Naive B cell (primary cell): ENCODE results near the gene NPRL2. TPM values are rescaled to one million over a fixed set of nuclear protein-coding genes. Genes with fewer than 3 reads are reported as not detected.
"Not testable (repeated sequence)": the region's sequence is repeated elsewhere in the genome, so short reads cannot be mapped to it uniquely, and the experiment has no call there.

Experiments used
- ATAC-seq, 2 donors: fragments of 150-1000 bp; cut with Tn5 transposase; 2 replicates each; pipeline ENCODE4 v1.10.0; 2021; ENCODE audit warnings: low read depth in 2 of 2, mild to moderate bottlenecking in 2 of 2, moderate library complexity in 2 of 2
- DNase-seq: peaks from one replicate; pipeline ENCODE4 v3.0.0; 2022
- H3K27ac Mint-ChIP-seq, 6 donors: one replicate each; pipeline ENCODE4 v1.8.0; 2020 to 2022; ENCODE audit warnings: mild to moderate bottlenecking in 6 of 6, mixed read lengths in 6 of 6, moderate library complexity in 5 of 6, inconsistent platforms in 2 of 6
- H3K27me3 Mint-ChIP-seq, 3 donors: one replicate each; pipeline ENCODE4 v1.8.0; 2021 to 2022; ENCODE audit warnings: mixed read lengths in 3 of 3, mild to moderate bottlenecking in 1 of 3
- H3K36me3 Mint-ChIP-seq, 2 donors: one replicate each; pipeline ENCODE4 v1.8.0; 2020 to 2022; ENCODE audit warnings: mixed read lengths in 2 of 2, inconsistent platforms in 1 of 2, mild to moderate bottlenecking in 1 of 2
- H3K4me1 Mint-ChIP-seq, 3 donors: one replicate each; pipeline ENCODE4 v1.8.0; 2020 to 2022; ENCODE audit warnings: mixed read lengths in 3 of 3, inconsistent platforms in 1 of 3, mild to moderate bottlenecking in 1 of 3, moderate library complexity in 1 of 3
- H3K4me3 Mint-ChIP-seq, 8 donors: one replicate each; pipeline ENCODE4 v1.8.0; 2020 to 2022; ENCODE audit warnings: mild to moderate bottlenecking in 8 of 8, mixed read lengths in 8 of 8, moderate library complexity in 8 of 8, inconsistent platforms in 2 of 8
- H3K9me3 Mint-ChIP-seq, 7 donors: one replicate each; pipeline ENCODE4 v1.8.0; 2020 to 2022; ENCODE audit warnings: mixed read lengths in 7 of 7, mild to moderate bottlenecking in 5 of 7, inconsistent platforms in 2 of 7, moderate library complexity in 1 of 7
- polyA plus RNA-seq, 6 donors: library from polyadenylated mRNA; unstranded; fragments of 300-500 nt; fragmentation: Illumina TruSeq; gene quantifications; one replicate each; pipeline ENCODE4 v1.2.3, GENCODE V29; 2021; ENCODE audit warnings: low read depth in 6 of 6

The NPRL2 gene
- polyA plus RNA-seq, 6 donors from 2014 or later = 17.9 to 31.8 (median 23.7) TPM

DNA sequence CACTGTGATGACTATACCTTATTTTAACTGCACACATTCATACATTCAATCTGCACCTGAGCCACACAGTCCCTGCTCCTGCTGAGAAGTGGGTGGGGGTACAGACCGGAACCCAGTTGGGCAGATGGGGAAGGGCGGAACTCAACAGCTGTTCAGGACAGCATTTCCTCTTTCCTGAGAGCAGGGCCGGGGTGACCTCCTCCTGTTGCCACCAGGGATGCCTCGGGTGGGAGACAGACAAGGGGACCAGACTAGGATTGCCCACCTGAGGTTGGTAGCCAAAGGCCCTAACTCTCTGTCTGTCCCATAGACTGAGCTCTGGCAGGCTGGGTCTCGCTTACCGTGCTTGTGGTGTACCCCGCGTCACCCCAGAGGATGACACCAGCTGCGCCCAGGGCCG, 32.0 kb downstream of the NPRL2 start:
- Mint-ChIP-seq H3K36me3 (no peaks in the 10 kb centered on the region), H3K4me3 (peak overlapping the region in 7 of 8 donors; percentile 12 to 97 (median 52)), H3K4me1 (peaks cover 26 to 40% (median 27%) of the 10 kb centered on the region in 3 donors), H3K27me3 (no peaks in the 10 kb centered on the region), H3K9me3 (no peaks in the 10 kb centered on the region), H3K27ac (no peak overlapping the region)
- ATAC-seq = no peak
- DNase-seq = no peak

DNA sequence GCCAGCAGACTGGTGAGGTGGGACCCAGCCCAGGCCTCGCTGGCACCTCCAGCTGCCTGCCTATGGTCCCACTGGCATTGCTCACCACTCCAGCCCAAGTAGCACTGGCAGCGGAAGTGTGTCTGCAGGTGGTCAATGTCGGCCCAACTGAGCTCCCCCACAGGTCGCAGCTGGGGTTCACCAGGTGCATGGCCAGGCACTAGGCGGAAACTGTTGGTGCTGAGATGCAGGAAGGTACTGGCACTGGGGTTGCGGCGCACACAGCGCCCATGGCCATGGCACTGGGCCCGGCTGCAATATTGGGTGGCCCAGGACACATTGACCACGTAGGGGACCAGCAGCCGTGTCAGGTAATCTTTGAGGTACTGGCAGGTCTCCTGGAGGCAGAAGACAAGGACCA, 32.4 kb downstream of the NPRL2 start:
- Mint-ChIP-seq H3K36me3 (no peaks in the 10 kb centered on the region), H3K4me3 (peak overlapping the region in 1 of 8 donors; percentile 97), H3K27me3 (no peaks in the 10 kb centered on the region), H3K4me1 (peaks cover 26 to 36% (median 26%) of the 10 kb centered on the region in 3 donors), H3K27ac (no peak overlapping the region), H3K9me3 (no peaks in the 10 kb centered on the region)
- DNase-seq (no peak), ATAC-seq (no peak)

DNA sequence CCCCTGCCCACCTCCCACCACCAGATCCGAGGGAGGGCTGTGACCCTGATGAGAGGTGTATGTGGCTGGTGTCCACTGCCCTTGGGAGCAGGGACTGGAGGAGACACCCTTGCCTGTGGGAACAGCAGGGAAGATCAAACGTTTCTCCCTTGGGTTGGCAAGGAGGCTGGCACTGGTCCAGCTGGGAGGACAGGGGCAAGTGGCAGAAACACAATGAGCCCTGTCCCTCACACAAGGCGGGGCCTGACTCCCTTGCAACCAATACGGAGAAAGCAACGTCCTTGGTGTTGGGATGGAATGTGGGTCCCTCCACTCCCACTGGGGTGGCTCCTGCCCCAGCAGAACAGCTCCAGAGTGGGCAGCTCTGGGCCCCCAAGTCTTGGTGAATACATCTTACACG, 33.3 kb downstream of the NPRL2 start:
- no peak for DNase-seq
- Mint-ChIP-seq H3K27ac (no peak overlapping the region), H3K27me3 (no peaks in the 10 kb centered on the region), H3K36me3 (no peaks in the 10 kb centered on the region), H3K4me3 (peak overlapping the region in 1 of 8 donors; percentile 65), H3K9me3 (no peaks in the 10 kb centered on the region), H3K4me1 (peaks cover 17 to 34% (median 26%) of the 10 kb centered on the region in 3 donors)
- no peak for ATAC-seq

- ATAC-seq (no peak), DNase-seq (no peak)
- no peaks in the 10 kb centered on the region for H3K36me3 Mint-ChIP-seq
- H3K27me3 Mint-ChIP-seq = no peaks in the 10 kb centered on the region
- H3K9me3 Mint-ChIP-seq = no peaks in the 10 kb centered on the region
- H3K4me1 Mint-ChIP-seq = peaks cover 16 to 34% (median 26%) of the 10 kb centered on the region in 3 donors
- H3K27ac Mint-ChIP-seq = peak overlapping the region in 1 of 6 donors; percentile 51
- peak overlapping the region in 1 of 8 donors; percentile 77 for H3K4me3 Mint-ChIP-seq
These were observed 33.8 kb downstream of the NPRL2 start for GRCh38 chr3:50316657-50317242.

DNA sequence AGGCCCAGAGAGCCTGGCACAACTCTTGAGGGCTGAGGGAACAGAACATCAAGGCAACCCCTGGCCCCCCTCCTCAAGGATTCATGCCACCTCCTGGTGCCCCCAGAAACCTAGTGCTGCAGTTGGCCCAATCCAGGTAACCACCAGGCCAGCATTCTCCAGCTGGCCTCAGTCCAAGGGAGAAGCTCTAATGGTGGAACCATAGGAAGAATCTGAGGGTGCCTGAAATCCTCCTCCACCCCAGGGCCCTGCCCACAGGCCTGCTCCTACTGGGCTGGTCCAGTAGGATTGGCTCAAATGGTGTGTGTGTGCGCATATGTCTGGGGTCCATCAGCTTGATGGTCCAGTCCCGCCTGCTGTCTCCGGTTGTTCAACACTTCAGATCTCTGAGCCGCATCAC, 35.8 kb downstream of the NPRL2 start:
- ATAC-seq (no peak), DNase-seq (no peak)
- no peak overlapping the region for H3K27ac Mint-ChIP-seq
- H3K4me1 Mint-ChIP-seq = peaks cover 10 to 22% (median 17%) of the 10 kb centered on the region in 3 donors
- peak overlapping the region in 1 of 8 donors; percentile 9 for H3K4me3 Mint-ChIP-seq
- no peaks in the 10 kb centered on the region for H3K27me3 Mint-ChIP-seq
- peaks cover 0 to 3% (median 0%) of the 10 kb centered on the region in 7 donors for H3K9me3 Mint-ChIP-seq
- no peaks in the 10 kb centered on the region for H3K36me3 Mint-ChIP-seq

DNA sequence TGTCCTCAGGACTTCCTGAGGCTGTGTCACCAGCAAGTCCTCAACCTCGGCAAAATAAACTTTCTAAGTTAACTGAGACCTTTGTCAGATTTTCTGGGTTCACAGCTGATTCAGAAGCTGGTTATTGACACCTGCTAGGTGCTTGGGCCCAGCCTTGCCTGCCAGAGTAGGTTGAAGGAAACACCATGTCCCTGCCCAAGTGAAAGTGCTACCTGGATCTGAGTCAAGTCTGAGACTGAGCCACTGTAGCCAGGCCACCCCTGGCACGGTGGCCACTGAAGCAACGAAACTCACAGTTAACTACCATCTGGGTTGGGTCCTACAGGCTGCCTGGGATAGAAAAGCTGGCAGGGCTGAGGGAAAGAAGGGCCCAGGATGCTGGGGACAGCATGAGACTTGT, 36.2 kb downstream of the NPRL2 start:
- ATAC-seq (no peak), DNase-seq (no peak)
- Mint-ChIP-seq H3K27ac (peak overlapping the region in 1 of 6 donors; percentile 53), H3K36me3 (no peaks in the 10 kb centered on the region), H3K4me3 (no peak overlapping the region), H3K27me3 (no peaks in the 10 kb centered on the region), H3K9me3 (peaks cover 0 to 4% (median 0%) of the 10 kb centered on the region in 7 donors), H3K4me1 (peaks cover 10 to 18% (median 15%) of the 10 kb centered on the region in 3 donors)

- not testable (repeated sequence) for H3K4me3 Mint-ChIP-seq, H3K9me3 Mint-ChIP-seq, H3K27me3 Mint-ChIP-seq, DNase-seq, H3K27ac Mint-ChIP-seq, ATAC-seq, H3K36me3 Mint-ChIP-seq, H3K4me1 Mint-ChIP-seq
These were observed 38.5 kb downstream of the NPRL2 start for GRCh38 chr3:50312041-50312440.

DNA sequence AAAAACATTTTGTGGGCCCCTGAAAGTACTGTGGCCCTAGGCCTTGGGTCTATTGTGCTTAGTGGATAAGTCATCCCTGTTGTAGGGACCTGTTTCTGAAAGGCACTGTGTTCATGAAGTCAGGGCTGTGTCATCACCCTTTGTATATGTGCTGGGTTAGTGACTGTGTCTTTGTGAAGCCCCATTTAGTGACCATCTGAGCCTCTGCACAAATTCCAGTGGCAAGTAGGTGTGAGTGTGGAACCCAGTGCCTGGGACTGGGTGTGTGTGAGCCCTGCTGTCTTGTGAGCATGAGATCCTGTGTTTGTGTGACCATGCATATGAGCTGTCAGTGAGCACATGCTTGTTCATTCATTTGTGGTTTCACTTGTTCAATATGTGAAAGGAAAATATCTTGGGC, 46.0 kb downstream of the NPRL2 start:
- DNase-seq (no peak), ATAC-seq (no peak)
- Mint-ChIP-seq H3K4me3 (no peak overlapping the region), H3K4me1 (peaks cover 7 to 10% (median 10%) of the 10 kb centered on the region in 3 donors), H3K27ac (peak overlapping the region in 1 of 6 donors; percentile 56), H3K27me3 (no peaks in the 10 kb centered on the region), H3K36me3 (no peaks in the 10 kb centered on the region), H3K9me3 (peaks cover 0 to 4% (median 0%) of the 10 kb centered on the region in 7 donors)

- no peaks in the 10 kb centered on the region for H3K9me3 Mint-ChIP-seq
- H3K27ac Mint-ChIP-seq = peak within 1 kb of the TSS in 2 of 6 donors; percentile 56 to 62
- H3K4me3 Mint-ChIP-seq = no peak within 1 kb of the TSS
- ATAC-seq (no peak), DNase-seq (no peak)
- H3K27me3 Mint-ChIP-seq = no peaks in the 10 kb centered on the region
- no peaks in the 10 kb centered on the region for H3K36me3 Mint-ChIP-seq
- H3K4me1 Mint-ChIP-seq = peaks cover 14 to 22% (median 21%) of the 10 kb centered on the region in 3 donors
These were observed 47.4 kb downstream of the NPRL2 start, which contains the start of gene HYAL1 for GRCh38 chr3:50303013-50303815. Gene HYAL1 (minus strand): TSS chr3:50303574. CDS start chr3:50302956, 618 bp downstream.

DNA sequence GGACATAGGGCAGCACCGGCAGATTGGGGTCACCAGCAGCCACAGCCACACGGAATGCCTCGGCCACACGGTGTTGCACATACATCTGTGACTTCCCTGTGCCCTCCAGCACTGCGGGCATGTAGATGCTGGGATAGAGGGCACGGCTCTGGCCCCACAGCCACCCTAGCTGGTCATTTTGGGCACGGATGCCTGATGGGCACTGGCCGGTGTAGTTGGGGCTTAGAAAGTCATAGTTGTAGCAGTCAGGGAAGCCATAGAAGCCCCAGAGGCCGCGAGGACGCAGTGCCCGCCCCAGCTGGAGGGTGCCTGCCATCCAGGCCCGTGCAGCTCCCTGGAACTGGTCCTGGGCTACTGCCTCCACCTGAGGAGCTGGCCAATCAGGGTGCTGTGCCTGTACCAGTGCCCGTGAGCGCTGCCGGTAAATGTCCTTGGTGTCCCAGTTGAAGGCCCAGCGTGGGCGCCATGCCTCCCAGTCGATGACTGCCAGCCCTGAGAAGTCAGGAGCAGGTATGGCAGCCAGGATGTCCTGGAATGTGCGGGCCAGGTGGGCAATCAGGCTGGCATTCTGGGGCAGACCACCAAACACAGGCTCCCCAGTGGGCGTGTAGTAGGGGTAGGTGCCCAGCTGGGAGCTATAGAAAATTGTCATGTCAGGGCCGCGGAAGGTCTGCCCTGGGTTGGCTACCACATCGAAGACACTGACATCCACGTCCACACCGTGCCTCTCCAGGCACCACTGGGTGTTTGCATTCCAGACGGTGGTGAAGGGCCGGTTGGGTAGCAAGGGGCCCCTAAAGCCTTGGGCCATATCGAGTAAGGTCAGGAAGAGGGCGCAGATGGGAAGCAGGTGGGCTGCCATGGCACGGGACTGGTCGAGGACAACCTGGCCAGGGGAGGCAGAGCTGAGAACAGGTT, 48.2 kb downstream of the NPRL2 start:
- peak overlapping the region in 2 of 6 donors; percentile 22 to 56 for H3K27ac Mint-ChIP-seq
- H3K9me3 Mint-ChIP-seq = no peaks in the 10 kb centered on the region
- peaks cover 18 to 30% (median 26%) of the 10 kb centered on the region in 3 donors for H3K4me1 Mint-ChIP-seq
- DNase-seq (no peak), ATAC-seq (no peak)
- H3K27me3 Mint-ChIP-seq = no peaks in the 10 kb centered on the region
- no peaks in the 10 kb centered on the region for H3K36me3 Mint-ChIP-seq
- H3K4me3 Mint-ChIP-seq = peak overlapping the region in 1 of 8 donors; percentile 30

GRCh38 chr3:50300681-50301254, 49.8 kb downstream of the NPRL2 start:
- Mint-ChIP-seq H3K4me3 (peak overlapping the region in 6 of 8 donors; percentile 39 to 97 (median 88)), H3K9me3 (no peaks in the 10 kb centered on the region), H3K4me1 (peaks cover 18 to 31% (median 26%) of the 10 kb centered on the region in 3 donors), H3K36me3 (no peaks in the 10 kb centered on the region), H3K27me3 (no peaks in the 10 kb centered on the region), H3K27ac (peak overlapping the region in 4 of 6 donors; percentile 96 to 100 (median 99))
- DNase-seq = no peak
- no peak for ATAC-seq

DNA sequence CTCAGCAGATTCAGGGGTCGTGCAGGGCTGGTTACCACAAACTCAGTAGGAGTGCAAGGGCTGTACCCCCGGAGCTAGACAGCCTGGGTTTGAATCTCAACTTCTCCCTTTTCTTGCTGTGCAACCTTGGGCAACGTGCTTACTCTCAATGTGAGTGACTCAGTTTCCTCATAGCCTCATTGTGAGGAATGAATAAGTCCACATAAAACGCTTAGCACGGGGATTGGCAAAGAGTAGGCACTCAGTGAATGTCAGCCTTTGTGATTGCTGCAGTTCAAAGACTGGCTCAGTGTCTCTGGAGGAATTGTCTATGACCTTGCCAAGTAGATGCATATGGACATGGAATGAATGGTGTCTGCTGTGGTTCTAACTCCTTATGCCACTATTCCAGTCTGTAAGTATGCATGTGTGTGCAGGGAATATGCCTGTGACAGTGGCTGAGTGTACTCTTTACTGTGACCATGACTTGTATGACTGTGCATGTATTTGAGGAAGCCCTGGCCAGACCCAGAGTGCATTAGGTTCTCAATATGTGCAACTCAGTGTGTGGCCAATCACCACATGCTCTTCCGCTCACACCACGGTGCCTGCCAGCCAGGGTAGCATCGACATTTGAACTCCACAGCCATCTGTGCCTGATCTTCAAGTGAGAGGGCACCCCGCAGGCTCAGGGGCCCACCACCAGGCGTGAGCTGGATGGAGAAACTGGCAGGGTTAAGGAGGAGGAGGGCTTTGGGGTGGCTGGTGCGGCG, 50.5 kb downstream of the NPRL2 start:
- Mint-ChIP-seq H3K4me3 (peak overlapping the region; percentile 84 to 99 (median 98)), H3K27me3 (no peaks in the 10 kb centered on the region), H3K9me3 (no peaks in the 10 kb centered on the region), H3K36me3 (no peaks in the 10 kb centered on the region), H3K27ac (peak overlapping the region; percentile 96 to 100 (median 99)), H3K4me1 (peaks cover 18 to 31% (median 26%) of the 10 kb centered on the region in 3 donors)
- DNase-seq (no peak), ATAC-seq (no peak)
